Activated T-helper 17 cell treated with anti-CD3 and anti-CD28 coated beads, Interleukin-2, amount 50 U/mL, for 72 hours (primary cell): ENCODE data around the gene ANKRD11. TPM values are rescaled to one million over a fixed set of nuclear protein-coding genes. Genes with fewer than 3 reads are reported as not detected.
A peak's percentile ranks its signal among the peaks of the same experiment; 100 is the strongest.
"Not testable (repeated sequence)": the region's sequence is repeated elsewhere in the genome, so short reads cannot be mapped to it uniquely, and the experiment has no call there.

Experiments
- ATAC-seq: fragments of 150-1000 bp; cut with Tn5 transposase; replicated peaks from 2 replicates; pipeline ENCODE4 v1.10.0; 2021; ENCODE audit warnings: mild to moderate bottlenecking, moderate library complexity
- H3K27ac Mint-ChIP-seq: one replicate; pipeline ENCODE4 v1.8.0; 2022; ENCODE audit warnings: mixed read lengths
- H3K27me3 Mint-ChIP-seq: one replicate; pipeline ENCODE4 v1.8.0; 2022; ENCODE audit warnings: mixed read lengths
- H3K36me3 Mint-ChIP-seq: one replicate; pipeline ENCODE4 v1.8.0; 2022; ENCODE audit warnings: low read depth, mild to moderate bottlenecking, mixed read lengths
- H3K4me1 Mint-ChIP-seq: one replicate; pipeline ENCODE4 v1.8.0; 2022; ENCODE audit warnings: mixed read lengths
- H3K4me3 Mint-ChIP-seq: one replicate; pipeline ENCODE4 v1.8.0; 2022; ENCODE audit warnings: mild to moderate bottlenecking, mixed read lengths
- H3K9me3 Mint-ChIP-seq: one replicate; pipeline ENCODE4 v1.8.0; 2022; ENCODE audit warnings: mixed read lengths
- total RNA-seq, 2 donors: library from RNA; stranded (reverse); gene quantifications; one replicate each; pipeline ENCODE4 v1.2.3, GENCODE V29; 2022

The ANKRD11 gene
- total RNA-seq, 2 donors from 2014 or later = 166 to 178 TPM

GRCh38 chr16:89476811-89477261, 13.5 kb downstream of the ANKRD11 start:
- H3K4me3 Mint-ChIP-seq = peak overlapping the region; percentile 47
- H3K9me3 Mint-ChIP-seq = no peaks in the 10 kb centered on the region
- H3K36me3 Mint-ChIP-seq = peaks cover 41% of the 10 kb centered on the region
- peaks cover 69% of the 10 kb centered on the region for H3K4me1 Mint-ChIP-seq
- H3K27ac Mint-ChIP-seq = peak overlapping the region; percentile 64
- no peaks in the 10 kb centered on the region for H3K27me3 Mint-ChIP-seq
- ATAC-seq = peak; percentile 31

DNA sequence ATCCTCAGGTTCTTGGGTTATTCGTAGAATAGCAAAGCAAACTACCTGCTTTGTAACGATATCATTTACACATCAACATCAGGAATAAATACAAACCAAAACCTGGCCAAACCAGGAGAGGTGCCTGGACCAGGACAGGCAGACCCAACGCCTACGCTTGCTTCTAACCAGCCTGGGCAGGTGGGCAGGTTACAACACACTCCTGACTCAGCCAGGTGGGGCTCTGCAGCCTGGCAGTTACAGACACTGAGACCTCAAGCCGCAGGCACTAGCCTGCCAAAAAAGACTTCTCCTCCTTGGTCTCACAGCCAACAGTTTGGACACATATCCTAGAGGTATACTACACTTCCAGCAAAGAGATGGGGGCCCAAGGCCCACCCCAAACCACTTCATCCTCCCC, 14.0 kb downstream of the ANKRD11 start:
- peaks cover 36% of the 10 kb centered on the region for H3K36me3 Mint-ChIP-seq
- H3K4me3 Mint-ChIP-seq = peak overlapping the region; percentile 47
- peaks cover 67% of the 10 kb centered on the region for H3K4me1 Mint-ChIP-seq
- peak; percentile 20 for ATAC-seq
- no peaks in the 10 kb centered on the region for H3K27me3 Mint-ChIP-seq
- peak overlapping the region; percentile 64 for H3K27ac Mint-ChIP-seq
- H3K9me3 Mint-ChIP-seq = no peaks in the 10 kb centered on the region

DNA sequence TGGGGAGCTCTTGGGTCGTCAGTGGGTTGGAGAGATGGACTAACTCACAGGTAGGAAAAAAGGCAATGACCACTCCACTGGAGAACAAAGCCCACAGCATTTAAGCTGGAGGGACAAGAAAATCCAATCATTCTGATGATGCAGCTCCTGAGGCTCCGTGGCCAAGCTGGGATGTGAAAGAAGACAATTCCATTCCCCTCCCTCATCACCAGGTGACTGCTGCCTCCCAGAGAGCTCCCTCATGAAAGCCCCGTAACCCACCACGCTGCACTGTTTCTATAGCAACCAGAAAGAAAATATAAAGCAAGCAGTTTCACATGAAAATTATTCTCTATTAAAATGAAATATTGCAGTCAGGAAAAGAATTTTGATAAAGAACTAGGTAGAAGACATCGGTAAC, 15.2 kb downstream of the ANKRD11 start:
- Mint-ChIP-seq H3K27ac (peak overlapping the region; percentile 20), H3K9me3 (no peaks in the 10 kb centered on the region), H3K36me3 (peaks cover 26% of the 10 kb centered on the region), H3K27me3 (no peaks in the 10 kb centered on the region), H3K4me1 (peaks cover 57% of the 10 kb centered on the region), H3K4me3 (peak overlapping the region; percentile 35)
- no peak for ATAC-seq

- H3K27ac Mint-ChIP-seq = peak overlapping the region; percentile 20
- H3K4me1 Mint-ChIP-seq = peaks cover 53% of the 10 kb centered on the region
- peak; percentile 39 for ATAC-seq
- no peaks in the 10 kb centered on the region for H3K27me3 Mint-ChIP-seq
- H3K36me3 Mint-ChIP-seq = peaks cover 23% of the 10 kb centered on the region
- H3K9me3 Mint-ChIP-seq = no peaks in the 10 kb centered on the region
- H3K4me3 Mint-ChIP-seq = peak overlapping the region; percentile 35
These were observed 16.5 kb downstream of the ANKRD11 start for GRCh38 chr16:89473791-89474414.

DNA sequence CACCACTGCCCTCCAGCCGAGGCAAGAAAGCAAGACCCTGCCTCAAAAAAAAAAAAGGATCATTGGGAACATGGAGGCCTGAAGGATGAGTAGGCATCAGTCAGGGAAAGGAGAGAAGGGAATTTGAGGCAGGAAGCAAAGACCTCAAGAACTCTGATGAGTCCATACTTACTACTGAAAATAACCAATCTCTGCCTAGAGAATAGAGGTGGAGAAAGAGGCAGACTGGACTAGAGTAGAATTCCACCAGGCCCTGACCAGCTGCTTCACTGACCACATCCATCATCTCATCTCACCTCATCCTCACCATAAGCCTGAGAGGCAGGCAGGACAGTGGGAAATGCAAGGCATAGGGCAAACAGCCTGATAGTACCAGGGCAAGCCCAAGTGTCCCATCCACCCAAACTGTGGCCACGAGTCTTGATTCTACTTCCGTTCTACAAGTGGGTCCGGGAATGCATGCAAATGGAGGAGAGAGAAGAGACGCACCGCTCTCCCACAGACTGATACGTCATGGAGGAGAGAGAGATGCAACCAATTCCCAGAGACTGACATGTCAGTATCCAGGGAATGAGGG, 17.1 kb downstream of the ANKRD11 start:
- Mint-ChIP-seq H3K9me3 (no peaks in the 10 kb centered on the region), H3K4me1 (peaks cover 46% of the 10 kb centered on the region), H3K27me3 (no peaks in the 10 kb centered on the region), H3K4me3 (peak overlapping the region; percentile 35), H3K27ac (peak overlapping the region; percentile 20), H3K36me3 (peaks cover 18% of the 10 kb centered on the region)
- no peak for ATAC-seq

GRCh38 chr16:89472711-89473075, 17.7 kb downstream of the ANKRD11 start:
- Mint-ChIP-seq H3K36me3 (peaks cover 23% of the 10 kb centered on the region), H3K9me3 (no peaks in the 10 kb centered on the region), H3K4me3 (peak overlapping the region; percentile 35), H3K4me1 (peaks cover 44% of the 10 kb centered on the region), H3K27me3 (no peaks in the 10 kb centered on the region), H3K27ac (peak overlapping the region; percentile 73)
- ATAC-seq = no peak

- Mint-ChIP-seq H3K4me3 (no peak overlapping the region), H3K4me1 (peaks cover 35% of the 10 kb centered on the region), H3K9me3 (no peaks in the 10 kb centered on the region), H3K36me3 (peaks cover 8% of the 10 kb centered on the region), H3K27me3 (no peaks in the 10 kb centered on the region), H3K27ac (no peak overlapping the region)
- ATAC-seq = no peak
These were observed 23.0 kb downstream of the ANKRD11 start for GRCh38 chr16:89467382-89467781.

GRCh38 chr16:89466920-89467319, 23.4 kb downstream of the ANKRD11 start:
- H3K4me1 Mint-ChIP-seq = peaks cover 30% of the 10 kb centered on the region
- no peak overlapping the region for H3K27ac Mint-ChIP-seq

GRCh38 chr16:89463312-89463711, 27.0 kb downstream of the ANKRD11 start:
- H3K9me3 Mint-ChIP-seq, H3K4me3 Mint-ChIP-seq, H3K27me3 Mint-ChIP-seq, H3K27ac Mint-ChIP-seq, ATAC-seq: not testable (repeated sequence)
- peaks cover 16% of the 10 kb centered on the region for H3K36me3 Mint-ChIP-seq
- peaks cover 46% of the 10 kb centered on the region for H3K4me1 Mint-ChIP-seq

More at GRCh38 chr16:89466920-89467319, 23.4 kb downstream of the ANKRD11 start:
- ATAC-seq = no peak
- Mint-ChIP-seq H3K9me3 (no peaks in the 10 kb centered on the region), H3K4me3 (no peak overlapping the region), H3K27me3 (no peaks in the 10 kb centered on the region), H3K36me3 (peaks cover 8% of the 10 kb centered on the region)

- H3K4me1 Mint-ChIP-seq = peaks cover 46% of the 10 kb centered on the region
- H3K27me3 Mint-ChIP-seq, H3K36me3 Mint-ChIP-seq, H3K9me3 Mint-ChIP-seq, H3K4me3 Mint-ChIP-seq, ATAC-seq, H3K27ac Mint-ChIP-seq: not testable (repeated sequence)
These were observed 27.7 kb downstream of the ANKRD11 start for GRCh38 chr16:89462639-89463038.

- peaks cover 42% of the 10 kb centered on the region for H3K4me1 Mint-ChIP-seq
- H3K9me3 Mint-ChIP-seq, H3K27me3 Mint-ChIP-seq, H3K27ac Mint-ChIP-seq, ATAC-seq, H3K36me3 Mint-ChIP-seq, H3K4me3 Mint-ChIP-seq: not testable (repeated sequence)
These were observed 28.5 kb downstream of the ANKRD11 start for GRCh38 chr16:89461890-89462289.

- no peak overlapping the region for H3K4me3 Mint-ChIP-seq
- peaks cover 18% of the 10 kb centered on the region for H3K36me3 Mint-ChIP-seq
- ATAC-seq = no peak
- no peaks in the 10 kb centered on the region for H3K27me3 Mint-ChIP-seq
- H3K9me3 Mint-ChIP-seq = no peaks in the 10 kb centered on the region
- H3K27ac Mint-ChIP-seq = peak overlapping the region; percentile 34
- H3K4me1 Mint-ChIP-seq = peaks cover 35% of the 10 kb centered on the region
These were observed 29.8 kb downstream of the ANKRD11 start for GRCh38 chr16:89460556-89460955.

GRCh38 chr16:89458967-89459366, 31.4 kb downstream of the ANKRD11 start:
- Mint-ChIP-seq H3K36me3 (peaks cover 23% of the 10 kb centered on the region), H3K9me3 (no peaks in the 10 kb centered on the region), H3K4me1 (peaks cover 35% of the 10 kb centered on the region), H3K27me3 (no peaks in the 10 kb centered on the region), H3K4me3 (no peak overlapping the region), H3K27ac (peak overlapping the region; percentile 71)
- no peak for ATAC-seq

DNA sequence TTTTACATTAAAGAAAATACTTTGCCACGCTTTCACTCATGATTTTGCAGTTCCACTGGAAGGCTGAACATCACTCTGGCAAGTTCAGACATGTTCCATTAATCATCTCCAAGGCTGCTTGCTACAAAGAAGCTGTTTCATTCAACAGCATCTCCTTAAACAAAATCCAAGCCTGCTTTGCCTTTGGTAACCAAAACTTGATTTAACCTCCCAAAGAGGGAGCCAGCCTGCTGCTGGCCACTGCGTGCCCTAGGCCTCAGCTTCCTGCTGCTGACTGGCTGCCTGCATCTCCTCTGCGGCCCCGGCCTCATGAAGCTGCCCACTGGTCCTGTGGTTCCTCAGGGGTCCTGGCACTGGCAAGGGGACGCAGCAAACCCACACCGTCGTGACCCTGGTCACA, 31.8 kb downstream of the ANKRD11 start:
- Mint-ChIP-seq H3K4me1 (peaks cover 39% of the 10 kb centered on the region), H3K27ac (peak overlapping the region; percentile 71), H3K27me3 (no peaks in the 10 kb centered on the region), H3K36me3 (peaks cover 23% of the 10 kb centered on the region), H3K9me3 (no peaks in the 10 kb centered on the region), H3K4me3 (no peak overlapping the region)
- no peak for ATAC-seq

DNA sequence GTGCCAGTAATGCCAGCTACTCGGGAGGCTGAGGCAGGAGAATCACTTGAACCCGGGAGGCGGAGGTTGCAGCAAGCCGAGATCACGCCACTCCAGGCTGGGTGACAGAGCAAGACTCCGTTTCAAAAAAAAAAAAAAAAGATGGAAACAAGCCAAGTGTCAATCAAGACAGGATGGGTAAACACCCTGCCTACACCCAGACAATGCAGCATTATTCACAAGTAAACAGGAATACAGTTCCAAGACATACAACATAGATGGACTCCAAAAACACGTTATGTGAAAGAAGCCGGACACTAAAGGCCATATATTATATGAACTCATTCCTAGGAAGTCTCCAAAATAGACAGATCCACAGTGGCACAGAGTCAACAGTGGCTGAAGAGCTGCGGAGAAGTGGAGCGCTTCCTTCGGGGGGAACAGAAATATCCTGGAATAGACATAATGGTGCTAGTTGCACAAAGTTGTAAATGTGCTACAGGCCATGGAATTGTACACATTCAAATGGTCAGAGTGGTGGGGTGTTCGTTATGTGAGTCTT, 33.9 kb downstream of the ANKRD11 start:
- no peak for ATAC-seq
- Mint-ChIP-seq H3K27ac (no peak overlapping the region), H3K27me3 (no peaks in the 10 kb centered on the region), H3K36me3 (peaks cover 23% of the 10 kb centered on the region), H3K4me3 (no peak overlapping the region), H3K4me1 (peaks cover 43% of the 10 kb centered on the region), H3K9me3 (no peaks in the 10 kb centered on the region)
